K562 (cell line): Measurements from ENCODE around the gene ZNF692. TPM values are rescaled to one million over a fixed set of nuclear protein-coding genes. Genes with fewer than 3 reads are reported as not detected.
A peak's percentile ranks its signal among the peaks of the same experiment; 100 is the strongest.

Source experiments
- BRF1 ChIP-seq: IDR thresholded peaks from 3 replicates; pipeline ENCODE4 v1.6.1; 2011; ENCODE audit warnings: borderline replicate concordance, mild to moderate bottlenecking; ENCODE audit not compliant: insufficient read length; ENCODE audit errors: extremely low read depth
- FOXK2 ChIP-seq, 2 experiments: fragments of 450-650 bp; IDR thresholded peaks in 1 of 2; conservative IDR thresholded peaks in 1 of 2; 2 replicates each; pipeline ENCODE4 v1.6.1; 2016; ENCODE audit warnings: low read depth in 2 of 2, mild to moderate bottlenecking in 1 of 2
- HDAC3 ChIP-seq: fragments of 450-650 bp; IDR thresholded peaks from 2 replicates; pipeline ENCODE4 v1.6.1; 2018; ENCODE audit warnings: borderline replicate concordance, mild to moderate bottlenecking, moderate library complexity; ENCODE audit not compliant: partially characterized antibody
- HMGN3 ChIP-seq: IDR thresholded peaks from 2 replicates; pipeline ENCODE4 v1.6.1; 2011; ENCODE audit warnings: borderline replicate concordance, low read depth, mild to moderate bottlenecking, mixed read lengths, low read length; ENCODE audit not compliant: insufficient read length; ENCODE audit errors: extremely low read depth
- IRF2 ChIP-seq: sonication (generic); formaldehyde crosslinking; IDR thresholded peaks from 2 replicates; pipeline ENCODE4 v1.8.1; 2022; ENCODE audit warnings: mild to moderate bottlenecking, missing genetic modification reagents
- KAT8 ChIP-seq: fragments of 450-650 bp; IDR thresholded peaks from 2 replicates; pipeline ENCODE4 v1.6.1; 2016; ENCODE audit warnings: low read depth, mild to moderate bottlenecking
- KHSRP ChIP-seq: fragments of 450-650 bp; IDR thresholded peaks from 2 replicates; pipeline ENCODE4 v1.6.1; 2017
- MAFG ChIP-seq: fragments of 450-650 bp; conservative IDR thresholded peaks from 2 replicates; pipeline ENCODE4 v1.6.1; 2016; ENCODE audit warnings: missing genetic modification characterization, missing compliant biosample characterization
- NR4A1 ChIP-seq, 2 experiments: fragments of 250-450 bp in 1 of 2; fragments of 450-650 bp in 1 of 2; sonication (Bioruptor Pico) in 1 of 2; IDR thresholded peaks; 2 replicates each; pipeline versions ENCODE4 v1.4.0 to v1.6.1; 2016 to 2020; ENCODE audit warnings: mild to moderate bottlenecking in 2 of 2, missing compliant biosample characterization in 1 of 2, missing genetic modification characterization in 1 of 2, moderate library complexity in 1 of 2
- POLR2G ChIP-seq: fragments of 200-400 bp; formaldehyde crosslinking; IDR thresholded peaks from 2 replicates; pipeline ENCODE4 v1.6.1; 2017; ENCODE audit warnings: low read depth, mild to moderate bottlenecking, antibody characterized with exemption, low read length, moderate library complexity
- RAD21 ChIP-seq, 2 experiments: fragments of 250-450 bp in 1 of 2; fragments of 450-650 bp in 1 of 2; sonication (Bioruptor Pico) in 1 of 2; formaldehyde crosslinking in 1 of 2; IDR thresholded peaks in 1 of 2; conservative IDR thresholded peaks in 1 of 2; 2 replicates each; pipeline versions ENCODE4 v1.4.0 to v1.8.0; 2020 to 2022; ENCODE audit warnings: mild to moderate bottlenecking in 2 of 2, moderate library complexity in 1 of 2
- SRSF1 ChIP-seq: fragments of 200-400 bp; formaldehyde crosslinking; IDR thresholded peaks from 2 replicates; pipeline ENCODE4 v1.6.1; 2017; ENCODE audit warnings: mild to moderate bottlenecking, low read depth, low read length, moderate library complexity
- STAT5B ChIP-seq: fragments of 250-450 bp; sonication (Bioruptor Pico); IDR thresholded peaks from 2 replicates; pipeline ENCODE4 v1.8.0; 2021; ENCODE audit warnings: mild to moderate bottlenecking, inconsistent platforms
- TGIF2 ChIP-seq: sonication (generic); formaldehyde crosslinking; IDR thresholded peaks from 2 replicates; pipeline ENCODE4 v1.8.1; 2022; ENCODE audit warnings: mild to moderate bottlenecking, missing genetic modification reagents, moderate library complexity
- ZNF778 ChIP-seq: fragments of 450-650 bp; formaldehyde crosslinking; IDR thresholded peaks from 2 replicates; pipeline ENCODE4 v1.4.0; 2020; ENCODE audit warnings: mild to moderate bottlenecking, moderate library complexity
- ZNF785 ChIP-seq: fragments of 250-450 bp; sonication (Bioruptor Pico); IDR thresholded peaks from 2 replicates; pipeline ENCODE4 v1.4.0; 2020; ENCODE audit warnings: mild to moderate bottlenecking
- polyA plus RNA-seq, 8 experiments: library from polyadenylated mRNA; depleted of rRNA in 4 of 8; stranded (reverse) in 5 of 8; unstranded in 3 of 8; fragments of >200 nt; fragmentation: Nextera tagmentation in 2 of 8; fragmentation: Illumina TruSeq in 1 of 8; extraction: Ambion mirVana in 2 of 8; extraction: Trizol in 1 of 8; gene quantifications; 2 replicates each; pipeline versions ENCODE4 v1.2.1 to v1.2.3, GENCODE V29; 2011 to 2014; ENCODE audit warnings: inconsistent platforms in 1 of 8, missing spikeins in 1 of 8
- total RNA-seq, 7 experiments: library from RNA; depleted of rRNA in 6 of 7; stranded (reverse); fragments of >200 nt in 6 of 7; fragmentation: Illumina TruSeq in 2 of 7; extraction: Trizol in 2 of 7; gene quantifications; 2 replicates each; pipeline versions ENCODE4 v1.2.1 to v1.2.3, GENCODE V29; 2011 to 2021; ENCODE audit warnings: low replicate concordance in 1 of 7
- TF ChIP-seq, protein P1 (sequence below): sonication (generic); formaldehyde crosslinking; IDR thresholded peaks from 2 replicates; pipeline ENCODE4 v1.8.1; 2022; ENCODE audit warnings: missing genetic modification reagents
- TF ChIP-seq, protein P2 (sequence below), 2 experiments: fragments of 450-650 bp; conservative IDR thresholded peaks; 2 replicates each; pipeline ENCODE4 v1.6.1; 2017; ENCODE audit warnings: mild to moderate bottlenecking in 2 of 2, moderate library complexity in 2 of 2
- TF ChIP-seq, protein P3 (sequence below): fragments of 250-450 bp; sonication (Bioruptor Pico); IDR thresholded peaks from 2 replicates; pipeline ENCODE4 v1.8.0; 2021; ENCODE audit warnings: mild to moderate bottlenecking, moderate library complexity
- TF ChIP-seq, protein P4 (sequence below): sonication (generic); formaldehyde crosslinking; IDR thresholded peaks from 2 replicates; pipeline ENCODE4 v1.8.0; 2023; ENCODE audit warnings: mild to moderate bottlenecking, missing genetic modification reagents

The ZNF692 gene
- total and polyA plus RNA-seq, 9 of the 15 experiments (the other 6 are each of a cell fraction or from before 2014, with no cell fraction given): 8.4 to 143 (median 55.9) TPM

DNA sequence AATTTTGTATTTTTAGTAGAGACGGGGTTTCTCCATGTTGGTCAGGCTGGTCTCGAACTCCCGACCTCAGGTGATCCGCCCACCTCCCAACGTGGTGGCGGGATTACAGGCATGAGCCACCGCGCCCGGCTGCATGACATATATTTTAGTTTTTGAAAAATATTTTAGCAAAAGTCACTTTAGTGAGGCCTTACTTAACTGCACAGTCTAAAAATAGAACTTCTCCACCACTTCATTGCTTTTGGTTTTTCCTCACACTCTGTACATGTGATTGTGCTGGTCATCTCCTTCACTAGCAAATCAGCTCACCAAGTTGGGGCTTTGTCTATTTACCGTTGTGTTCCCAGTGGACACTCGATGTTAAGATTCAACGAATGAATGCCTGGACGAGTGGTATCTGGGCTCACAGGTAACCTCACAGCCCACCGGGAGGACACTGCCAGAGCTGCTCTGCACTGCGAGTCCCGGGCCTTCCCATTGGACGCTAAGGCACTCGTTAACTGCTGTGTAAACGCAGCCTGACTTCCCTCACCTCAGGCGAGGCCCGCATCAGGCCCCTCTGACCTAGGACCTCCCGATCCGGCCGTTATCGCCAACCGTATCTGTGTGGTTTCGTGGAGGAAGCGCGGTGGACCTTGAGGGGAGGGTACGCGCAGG, 14.0 kb upstream of the ZNF692 start (continued):
- no peak; a peak in 1 of 4 replicates for TF ChIP-seq RAD21 (CRISPR knock-in tag; conservative IDR thresholded peaks at IDR 0.05 in 1 of 2, IDR thresholded peaks at IDR 0.05 in 1 of 2)
- no peak for TF ChIP-seq ZNF778 (CRISPR knock-in tag)
- TF ChIP-seq, protein P1, sequence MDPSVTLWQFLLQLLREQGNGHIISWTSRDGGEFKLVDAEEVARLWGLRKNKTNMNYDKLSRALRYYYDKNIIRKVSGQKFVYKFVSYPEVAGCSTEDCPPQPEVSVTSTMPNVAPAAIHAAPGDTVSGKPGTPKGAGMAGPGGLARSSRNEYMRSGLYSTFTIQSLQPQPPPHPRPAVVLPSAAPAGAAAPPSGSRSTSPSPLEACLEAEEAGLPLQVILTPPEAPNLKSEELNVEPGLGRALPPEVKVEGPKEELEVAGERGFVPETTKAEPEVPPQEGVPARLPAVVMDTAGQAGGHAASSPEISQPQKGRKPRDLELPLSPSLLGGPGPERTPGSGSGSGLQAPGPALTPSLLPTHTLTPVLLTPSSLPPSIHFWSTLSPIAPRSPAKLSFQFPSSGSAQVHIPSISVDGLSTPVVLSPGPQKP (CRISPR knock-in tag): no peak
- TF ChIP-seq SRSF1: no peak
- no peak for TF ChIP-seq FOXK2 (conservative IDR thresholded peaks at IDR 0.05 in 1 of 2, IDR thresholded peaks at IDR 0.05 in 1 of 2; ENCODE audit: low read depth in 2 of 2)
- no peak for TF ChIP-seq ZNF785 (CRISPR knock-in tag)
- no peak for TF ChIP-seq TGIF2 (CRISPR knock-in tag)
- TF ChIP-seq, protein P2, sequence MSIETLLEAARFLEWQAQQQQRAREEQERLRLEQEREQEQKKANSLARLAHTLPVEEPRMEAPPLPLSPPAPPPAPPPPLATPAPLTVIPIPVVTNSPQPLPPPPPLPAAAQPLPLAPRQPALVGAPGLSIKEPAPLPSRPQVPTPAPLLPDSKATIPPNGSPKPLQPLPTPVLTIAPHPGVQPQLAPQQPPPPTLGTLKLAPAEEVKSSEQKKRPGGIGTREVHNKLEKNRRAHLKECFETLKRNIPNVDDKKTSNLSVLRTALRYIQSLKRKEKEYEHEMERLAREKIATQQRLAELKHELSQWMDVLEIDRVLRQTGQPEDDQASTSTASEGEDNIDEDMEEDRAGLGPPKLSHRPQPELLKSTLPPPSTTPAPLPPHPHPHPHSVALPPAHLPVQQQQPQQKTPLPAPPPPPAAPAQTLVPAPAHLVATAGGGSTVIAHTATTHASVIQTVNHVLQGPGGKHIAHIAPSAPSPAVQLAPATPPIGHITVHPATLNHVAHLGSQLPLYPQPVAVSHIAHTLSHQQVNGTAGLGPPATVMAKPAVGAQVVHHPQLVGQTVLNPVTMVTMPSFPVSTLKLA (conservative IDR thresholded peaks at IDR 0.05): peak; percentile 7 to 56; a peak in 2 of 4 replicates
- TF ChIP-seq, protein P3, sequence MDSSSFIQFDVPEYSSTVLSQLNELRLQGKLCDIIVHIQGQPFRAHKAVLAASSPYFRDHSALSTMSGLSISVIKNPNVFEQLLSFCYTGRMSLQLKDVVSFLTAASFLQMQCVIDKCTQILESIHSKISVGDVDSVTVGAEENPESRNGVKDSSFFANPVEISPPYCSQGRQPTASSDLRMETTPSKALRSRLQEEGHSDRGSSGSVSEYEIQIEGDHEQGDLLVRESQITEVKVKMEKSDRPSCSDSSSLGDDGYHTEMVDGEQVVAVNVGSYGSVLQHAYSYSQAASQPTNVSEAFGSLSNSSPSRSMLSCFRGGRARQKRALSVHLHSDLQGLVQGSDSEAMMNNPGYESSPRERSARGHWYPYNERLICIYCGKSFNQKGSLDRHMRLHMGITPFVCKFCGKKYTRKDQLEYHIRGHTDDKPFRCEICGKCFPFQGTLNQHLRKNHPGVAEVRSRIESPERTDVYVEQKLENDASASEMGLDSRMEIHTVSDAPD (CRISPR knock-in tag): no peak
- TF ChIP-seq STAT5B: no peak
- TF ChIP-seq MAFG: no peak
- no peak for TF ChIP-seq HMGN3
- TF ChIP-seq KHSRP: no peak
- no peak for TF ChIP-seq NR4A1 (CRISPR knock-in tag; IDR thresholded peaks at IDR 0.05)
- no peak for TF ChIP-seq NR4A1 (tag; IDR thresholded peaks at IDR 0.05)
- TF ChIP-seq, protein P4, sequence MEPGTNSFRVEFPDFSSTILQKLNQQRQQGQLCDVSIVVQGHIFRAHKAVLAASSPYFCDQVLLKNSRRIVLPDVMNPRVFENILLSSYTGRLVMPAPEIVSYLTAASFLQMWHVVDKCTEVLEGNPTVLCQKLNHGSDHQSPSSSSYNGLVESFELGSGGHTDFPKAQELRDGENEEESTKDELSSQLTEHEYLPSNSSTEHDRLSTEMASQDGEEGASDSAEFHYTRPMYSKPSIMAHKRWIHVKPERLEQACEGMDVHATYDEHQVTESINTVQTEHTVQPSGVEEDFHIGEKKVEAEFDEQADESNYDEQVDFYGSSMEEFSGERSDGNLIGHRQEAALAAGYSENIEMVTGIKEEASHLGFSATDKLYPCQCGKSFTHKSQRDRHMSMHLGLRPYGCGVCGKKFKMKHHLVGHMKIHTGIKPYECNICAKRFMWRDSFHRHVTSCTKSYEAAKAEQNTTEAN (CRISPR knock-in tag): 0 out of 2 replicates have a peak, but pooled peaks have one; percentile 7
- TF ChIP-seq BRF1: no peak
- TF ChIP-seq IRF2 (CRISPR knock-in tag): no peak
- no peak for TF ChIP-seq KAT8
- 0 out of 2 replicates have a peak, but pooled peaks have one; percentile 59 for TF ChIP-seq POLR2G
- no peak for TF ChIP-seq HDAC3
